WTC11 (cell line): ENCODE measurements around the gene COMMD4. TPM values are rescaled to one million over a fixed set of nuclear protein-coding genes. Genes with fewer than 3 reads are reported as not detected.

Source experiments
- ATAC-seq: fragments of 200-7000 bp; cut with Tn5 transposase; 2 replicates; pipeline ENCODE4 v1.10.0; 2021; ENCODE audit warnings: mild to moderate bottlenecking, moderate library complexity
- CTCF ChIA-PET: fragments of 300-600 bp; sonication (Branson Sonifier 250); formaldehyde crosslinking; loops from one replicate; lab custom pipeline; 2021; ENCODE audit warnings: antibody characterized with exemption; lab: Charles Lee
- POLR2A ChIA-PET: fragments of 350-600 bp; sonication (Branson Sonifier 250); formaldehyde crosslinking; loops from one replicate; lab custom pipeline; 2021; ENCODE audit warnings: antibody characterized with exemption; lab: Charles Lee
- DNase-seq: peaks from one replicate; pipeline ENCODE4 v3.0.0; 2021; ENCODE audit warnings: low spot score
- H3K27ac Mint-ChIP-seq: 2 replicates; pipeline ENCODE4 v1.8.0; 2021; ENCODE audit warnings: mixed read lengths
- H3K27me3 Mint-ChIP-seq: 2 replicates; pipeline ENCODE4 v1.8.0; 2021; ENCODE audit warnings: low read depth, mild to moderate bottlenecking, moderate library complexity, mixed read lengths
- H3K36me3 Mint-ChIP-seq: 2 replicates; pipeline ENCODE4 v1.8.0; 2021; ENCODE audit warnings: mixed read lengths
- H3K4me1 Mint-ChIP-seq: 2 replicates; pipeline ENCODE4 v1.8.0; 2022; ENCODE audit warnings: mixed read lengths
- H3K4me3 Mint-ChIP-seq: 2 replicates; pipeline ENCODE4 v1.8.0; 2021; ENCODE audit warnings: mild to moderate bottlenecking, moderate library complexity, mixed read lengths
- H3K9me3 Mint-ChIP-seq: 2 replicates; pipeline ENCODE4 v1.8.0; 2021; ENCODE audit warnings: mixed read lengths
- CBFB ChIP-seq: sonication (generic); formaldehyde crosslinking; IDR thresholded peaks from 2 replicates; pipeline ENCODE4 v1.8.1; 2022; ENCODE audit warnings: mild to moderate bottlenecking, low read depth, missing genetic modification reagents
- GABPB1 ChIP-seq: sonication (generic); formaldehyde crosslinking; IDR thresholded peaks from 2 replicates; pipeline ENCODE4 v1.8.1; 2023; ENCODE audit warnings: mild to moderate bottlenecking, missing genetic modification reagents
- HMGA2 ChIP-seq: fragments of 250-450 bp; sonication (Bioruptor Pico); IDR thresholded peaks from 2 replicates; pipeline ENCODE4 v1.4.0; 2021; ENCODE audit warnings: mild to moderate bottlenecking, moderate library complexity
- IRF2 ChIP-seq: sonication (generic); formaldehyde crosslinking; IDR thresholded peaks from 2 replicates; pipeline ENCODE4 v1.8.0; 2022; ENCODE audit warnings: low read depth, missing genetic modification reagents, borderline replicate concordance
- MXD4 ChIP-seq: fragments of 250-450 bp; sonication (Bioruptor Pico); IDR thresholded peaks from 2 replicates; pipeline ENCODE4 v1.8.0; 2021; ENCODE audit warnings: mild to moderate bottlenecking, moderate library complexity, borderline replicate concordance
- NFATC4 ChIP-seq: fragments of 250-450 bp; sonication (Bioruptor Pico); IDR thresholded peaks from 2 replicates; pipeline ENCODE4 v1.9.0; 2021; ENCODE audit warnings: mild to moderate bottlenecking
- NFYB ChIP-seq: sonication (generic); formaldehyde crosslinking; conservative IDR thresholded peaks from 2 replicates; pipeline ENCODE4 v1.8.0; 2022; ENCODE audit warnings: low read depth, missing genetic modification reagents
- OVOL2 ChIP-seq: fragments of 250-450 bp; sonication (Bioruptor Pico); IDR thresholded peaks from 2 replicates; pipeline ENCODE4 v1.9.0; 2021; ENCODE audit warnings: mild to moderate bottlenecking, borderline replicate concordance
- SMAD4 ChIP-seq: sonication (generic); formaldehyde crosslinking; IDR thresholded peaks from 2 replicates; pipeline ENCODE4 v1.8.0; 2022; ENCODE audit warnings: mild to moderate bottlenecking, missing genetic modification reagents
- TEAD1 ChIP-seq: sonication (generic); formaldehyde crosslinking; IDR thresholded peaks from 2 replicates; pipeline ENCODE4 v1.8.0; 2022; ENCODE audit warnings: mild to moderate bottlenecking, missing genetic modification reagents
- ZNF263 ChIP-seq: sonication (generic); formaldehyde crosslinking; IDR thresholded peaks from 2 replicates; pipeline ENCODE4 v1.8.1; 2022; ENCODE audit warnings: low read depth, mild to moderate bottlenecking, moderate library complexity, missing genetic modification reagents
- ZNF396 ChIP-seq: fragments of 250-450 bp; sonication (Bioruptor Pico); IDR thresholded peaks from 2 replicates; pipeline ENCODE4 v1.8.0; 2021; ENCODE audit warnings: mild to moderate bottlenecking, moderate library complexity, borderline replicate concordance
- ZNF416 ChIP-seq: fragments of 250-450 bp; sonication (Bioruptor Pico); IDR thresholded peaks from 2 replicates; pipeline ENCODE4 v1.9.0; 2021; ENCODE audit warnings: mild to moderate bottlenecking, inconsistent platforms
- total RNA-seq: library from RNA; stranded (reverse); gene quantifications from 3 replicates; pipeline ENCODE4 v1.2.3, GENCODE V29; 2021
- TF ChIP-seq, protein P1 (sequence below): fragments of 250-450 bp; sonication (Bioruptor Pico); IDR thresholded peaks from 2 replicates; pipeline ENCODE4 v1.8.0; 2021; ENCODE audit warnings: mild to moderate bottlenecking
- TF ChIP-seq, protein P2 (sequence below): fragments of 250-450 bp; sonication (Bioruptor Pico); IDR thresholded peaks from 2 replicates; pipeline ENCODE4 v2.1.2; 2022; ENCODE audit warnings: mild to moderate bottlenecking, moderate library complexity
- TF ChIP-seq, protein P3 (sequence below): fragments of 250-450 bp; sonication (Bioruptor Pico); conservative IDR thresholded peaks from 2 replicates; pipeline ENCODE4 v1.9.0; 2021; ENCODE audit warnings: mild to moderate bottlenecking
- TF ChIP-seq, protein P4 (sequence below): sonication (generic); formaldehyde crosslinking; IDR thresholded peaks from 2 replicates; pipeline ENCODE4 v1.8.1; 2023; ENCODE audit warnings: mild to moderate bottlenecking, missing genetic modification reagents
- TF ChIP-seq, protein P5 (sequence below): sonication (generic); formaldehyde crosslinking; IDR thresholded peaks from 2 replicates; pipeline ENCODE4 v1.8.0; 2022; ENCODE audit warnings: mild to moderate bottlenecking, missing genetic modification reagents
- TF ChIP-seq, protein P6 (sequence below): sonication (generic); formaldehyde crosslinking; IDR thresholded peaks from 2 replicates; pipeline ENCODE4 v1.8.1; 2023; ENCODE audit warnings: mild to moderate bottlenecking, moderate library complexity, missing genetic modification reagents
- TF ChIP-seq, protein P7 (sequence below): fragments of 200-600 bp; IDR thresholded peaks from 2 replicates; pipeline ENCODE4 v1.8.0; 2022; ENCODE audit warnings: antibody characterized with exemption

Gene COMMD4
- total RNA-seq, 1 experiment from 2014 or later: 140 TPM

DNA sequence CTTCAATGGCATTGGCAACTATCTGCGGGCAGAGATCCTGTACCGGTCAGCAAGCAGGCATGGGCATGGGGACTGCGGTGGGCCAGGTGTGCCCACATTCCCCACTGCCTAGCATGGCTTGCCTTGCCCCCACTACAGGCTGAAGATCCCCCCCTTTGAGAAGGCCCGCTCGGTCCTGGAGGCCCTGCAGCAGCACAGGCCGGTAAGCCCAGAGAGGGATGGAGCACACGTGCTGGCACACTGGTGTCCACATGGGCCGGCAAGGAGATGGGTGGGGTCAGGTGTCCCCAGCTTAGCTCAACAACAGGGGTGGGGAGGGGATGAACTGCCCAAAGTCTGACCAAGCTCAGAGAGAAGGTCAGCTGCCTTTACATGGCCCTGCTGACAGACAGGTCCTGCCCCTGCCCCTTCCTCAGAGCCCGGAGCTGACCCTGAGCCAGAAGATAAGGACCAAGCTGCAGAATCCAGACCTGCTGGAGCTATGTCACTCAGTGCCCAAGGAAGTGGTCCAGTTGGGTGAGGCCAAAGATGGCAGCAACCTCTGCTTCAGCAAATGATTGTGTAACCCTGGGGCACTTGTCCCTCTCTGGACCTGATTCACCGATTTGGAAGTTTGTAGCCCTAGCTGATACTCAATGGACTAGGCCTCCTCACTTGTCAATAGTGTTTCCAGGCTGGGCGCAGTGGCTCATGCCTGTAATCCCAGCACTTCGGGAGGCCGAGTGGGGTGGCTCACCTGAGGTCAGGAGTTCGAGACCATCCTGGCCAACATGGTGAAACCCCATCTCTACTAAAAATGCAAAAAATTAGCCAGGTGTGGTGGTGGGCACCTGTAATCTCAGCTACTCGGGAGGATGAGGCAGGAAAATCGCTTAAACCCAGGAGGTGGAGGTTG, 16.6 kb downstream of the COMMD4 start:
- no peaks in the 10 kb centered on the region for H3K9me3 Mint-ChIP-seq
- H3K27ac Mint-ChIP-seq: no peak overlapping the region
- TF ChIP-seq, protein P1, sequence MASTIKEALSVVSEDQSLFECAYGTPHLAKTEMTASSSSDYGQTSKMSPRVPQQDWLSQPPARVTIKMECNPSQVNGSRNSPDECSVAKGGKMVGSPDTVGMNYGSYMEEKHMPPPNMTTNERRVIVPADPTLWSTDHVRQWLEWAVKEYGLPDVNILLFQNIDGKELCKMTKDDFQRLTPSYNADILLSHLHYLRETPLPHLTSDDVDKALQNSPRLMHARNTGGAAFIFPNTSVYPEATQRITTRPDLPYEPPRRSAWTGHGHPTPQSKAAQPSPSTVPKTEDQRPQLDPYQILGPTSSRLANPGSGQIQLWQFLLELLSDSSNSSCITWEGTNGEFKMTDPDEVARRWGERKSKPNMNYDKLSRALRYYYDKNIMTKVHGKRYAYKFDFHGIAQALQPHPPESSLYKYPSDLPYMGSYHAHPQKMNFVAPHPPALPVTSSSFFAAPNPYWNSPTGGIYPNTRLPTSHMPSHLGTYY: no peak
- TF ChIP-seq, protein P2, sequence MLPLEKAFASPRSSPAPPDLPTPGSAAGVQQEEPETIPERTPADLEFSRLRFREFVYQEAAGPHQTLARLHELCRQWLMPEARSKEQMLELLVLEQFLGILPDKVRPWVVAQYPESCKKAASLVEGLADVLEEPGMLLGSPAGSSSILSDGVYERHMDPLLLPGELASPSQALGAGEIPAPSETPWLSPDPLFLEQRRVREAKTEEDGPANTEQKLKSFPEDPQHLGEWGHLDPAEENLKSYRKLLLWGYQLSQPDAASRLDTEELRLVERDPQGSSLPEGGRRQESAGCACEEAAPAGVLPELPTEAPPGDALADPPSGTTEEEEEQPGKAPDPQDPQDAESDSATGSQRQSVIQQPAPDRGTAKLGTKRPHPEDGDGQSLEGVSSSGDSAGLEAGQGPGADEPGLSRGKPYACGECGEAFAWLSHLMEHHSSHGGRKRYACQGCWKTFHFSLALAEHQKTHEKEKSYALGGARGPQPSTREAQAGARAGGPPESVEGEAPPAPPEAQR (CRISPR knock-in tag): no peak
- peak; percentile 28; the same call in 1 of the 2 replicates for TF ChIP-seq SMAD4 (CRISPR knock-in tag)
- TF ChIP-seq, protein P3, sequence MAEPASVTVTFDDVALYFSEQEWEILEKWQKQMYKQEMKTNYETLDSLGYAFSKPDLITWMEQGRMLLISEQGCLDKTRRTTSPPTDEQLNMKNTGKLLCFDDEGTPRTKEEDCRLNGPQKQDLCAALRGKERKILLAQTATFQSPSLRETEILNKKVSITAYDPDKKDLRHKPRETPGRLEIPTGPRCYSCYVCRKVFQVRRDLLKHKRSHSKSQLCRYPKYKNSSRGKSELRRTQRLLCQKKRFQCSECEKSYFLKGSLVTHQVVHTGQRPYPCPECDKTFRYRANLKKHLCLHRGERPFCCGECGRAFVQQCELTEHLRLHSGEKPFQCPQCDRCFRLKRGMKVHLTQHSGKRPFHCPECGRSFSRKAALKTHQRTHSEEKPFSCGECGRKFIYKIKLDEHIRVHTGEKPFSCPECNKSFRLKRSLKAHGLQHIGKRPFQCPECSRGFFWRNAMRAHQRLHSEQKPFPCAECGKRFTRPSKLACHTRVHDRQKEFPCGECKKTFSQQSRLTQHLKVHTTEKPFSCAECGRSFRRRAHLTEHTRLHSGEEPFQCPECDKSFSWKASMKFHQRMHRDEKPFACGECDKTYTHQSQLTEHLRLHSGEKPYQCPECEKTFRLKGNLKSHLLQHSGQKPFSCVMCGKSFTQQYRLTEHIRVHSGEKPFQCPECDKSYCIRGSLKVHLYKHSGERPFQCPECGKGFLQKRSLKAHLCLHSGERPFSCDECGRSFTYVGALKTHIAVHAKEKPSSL: no peak
- no peak for TF ChIP-seq TEAD1
- TF ChIP-seq ZNF416 (CRISPR knock-in tag): no peak
- no peak for TF ChIP-seq GABPB1
- no peak overlapping the region for H3K4me3 Mint-ChIP-seq
- peaks cover 19% of the 10 kb centered on the region for H3K27me3 Mint-ChIP-seq
- POLR2A ChIA-PET: no interaction called here
- peaks cover 5% of the 10 kb centered on the region for H3K4me1 Mint-ChIP-seq
- ATAC-seq (no peak), DNase-seq (no peak)
- CTCF ChIA-PET: interaction anchor here (0.7 to 4.3 kb wide), 2 partner anchors 15 to 23 kb away, joined by 3 to 22 read pairs; partner anchors contain the start of gene MAN2C1
- no peaks in the 10 kb centered on the region for H3K36me3 Mint-ChIP-seq

DNA sequence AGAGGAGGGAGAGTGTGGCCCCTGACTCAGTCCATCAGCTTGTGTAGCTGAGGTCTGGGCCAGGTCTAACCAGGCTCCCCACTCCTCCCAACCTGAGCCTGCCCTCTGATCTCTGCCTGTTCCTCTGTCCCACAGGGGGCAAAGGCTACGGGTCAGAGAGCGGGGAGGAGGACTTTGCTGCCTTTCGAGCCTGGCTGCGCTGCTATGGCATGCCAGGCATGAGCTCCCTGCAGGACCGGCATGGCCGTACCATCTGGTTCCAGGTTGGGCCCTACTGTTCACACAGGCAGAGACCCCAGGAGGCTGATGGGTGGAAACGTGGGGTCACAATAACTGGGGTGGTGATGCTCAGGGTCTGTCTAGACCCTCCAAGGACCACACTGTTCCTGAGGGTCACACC, 17.7 kb downstream of the COMMD4 start:
- TF ChIP-seq, protein P4, sequence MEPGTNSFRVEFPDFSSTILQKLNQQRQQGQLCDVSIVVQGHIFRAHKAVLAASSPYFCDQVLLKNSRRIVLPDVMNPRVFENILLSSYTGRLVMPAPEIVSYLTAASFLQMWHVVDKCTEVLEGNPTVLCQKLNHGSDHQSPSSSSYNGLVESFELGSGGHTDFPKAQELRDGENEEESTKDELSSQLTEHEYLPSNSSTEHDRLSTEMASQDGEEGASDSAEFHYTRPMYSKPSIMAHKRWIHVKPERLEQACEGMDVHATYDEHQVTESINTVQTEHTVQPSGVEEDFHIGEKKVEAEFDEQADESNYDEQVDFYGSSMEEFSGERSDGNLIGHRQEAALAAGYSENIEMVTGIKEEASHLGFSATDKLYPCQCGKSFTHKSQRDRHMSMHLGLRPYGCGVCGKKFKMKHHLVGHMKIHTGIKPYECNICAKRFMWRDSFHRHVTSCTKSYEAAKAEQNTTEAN (CRISPR knock-in tag): no peak
- TF ChIP-seq HMGA2 (CRISPR knock-in tag) (no peak), ZNF263 (CRISPR knock-in tag) (no peak), ZNF396 (CRISPR knock-in tag) (no peak), NFATC4 (CRISPR knock-in tag) (no peak), CBFB (no peak), OVOL2 (no peak), MXD4 (CRISPR knock-in tag) (no peak), NFYB (CRISPR knock-in tag) (no peak), IRF2 (CRISPR knock-in tag) (no peak), GABPB1 (no peak)
- TF ChIP-seq, protein P5, sequence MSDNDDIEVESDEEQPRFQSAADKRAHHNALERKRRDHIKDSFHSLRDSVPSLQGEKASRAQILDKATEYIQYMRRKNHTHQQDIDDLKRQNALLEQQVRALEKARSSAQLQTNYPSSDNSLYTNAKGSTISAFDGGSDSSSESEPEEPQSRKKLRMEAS (CRISPR knock-in tag): no peak
- TF ChIP-seq, protein P6, sequence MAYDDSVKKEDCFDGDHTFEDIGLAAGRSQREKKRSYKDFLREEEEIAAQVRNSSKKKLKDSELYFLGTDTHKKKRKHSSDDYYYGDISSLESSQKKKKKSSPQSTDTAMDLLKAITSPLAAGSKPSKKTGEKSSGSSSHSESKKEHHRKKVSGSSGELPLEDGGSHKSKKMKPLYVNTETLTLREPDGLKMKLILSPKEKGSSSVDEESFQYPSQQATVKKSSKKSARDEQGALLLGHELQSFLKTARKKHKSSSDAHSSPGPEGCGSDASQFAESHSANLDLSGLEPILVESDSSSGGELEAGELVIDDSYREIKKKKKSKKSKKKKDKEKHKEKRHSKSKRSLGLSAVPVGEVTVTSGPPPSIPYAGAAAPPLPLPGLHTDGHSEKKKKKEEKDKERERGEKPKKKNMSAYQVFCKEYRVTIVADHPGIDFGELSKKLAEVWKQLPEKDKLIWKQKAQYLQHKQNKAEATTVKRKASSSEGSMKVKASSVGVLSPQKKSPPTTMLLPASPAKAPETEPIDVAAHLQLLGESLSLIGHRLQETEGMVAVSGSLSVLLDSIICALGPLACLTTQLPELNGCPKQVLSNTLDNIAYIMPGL (CRISPR knock-in tag): no peak
- TF ChIP-seq, protein P7, sequence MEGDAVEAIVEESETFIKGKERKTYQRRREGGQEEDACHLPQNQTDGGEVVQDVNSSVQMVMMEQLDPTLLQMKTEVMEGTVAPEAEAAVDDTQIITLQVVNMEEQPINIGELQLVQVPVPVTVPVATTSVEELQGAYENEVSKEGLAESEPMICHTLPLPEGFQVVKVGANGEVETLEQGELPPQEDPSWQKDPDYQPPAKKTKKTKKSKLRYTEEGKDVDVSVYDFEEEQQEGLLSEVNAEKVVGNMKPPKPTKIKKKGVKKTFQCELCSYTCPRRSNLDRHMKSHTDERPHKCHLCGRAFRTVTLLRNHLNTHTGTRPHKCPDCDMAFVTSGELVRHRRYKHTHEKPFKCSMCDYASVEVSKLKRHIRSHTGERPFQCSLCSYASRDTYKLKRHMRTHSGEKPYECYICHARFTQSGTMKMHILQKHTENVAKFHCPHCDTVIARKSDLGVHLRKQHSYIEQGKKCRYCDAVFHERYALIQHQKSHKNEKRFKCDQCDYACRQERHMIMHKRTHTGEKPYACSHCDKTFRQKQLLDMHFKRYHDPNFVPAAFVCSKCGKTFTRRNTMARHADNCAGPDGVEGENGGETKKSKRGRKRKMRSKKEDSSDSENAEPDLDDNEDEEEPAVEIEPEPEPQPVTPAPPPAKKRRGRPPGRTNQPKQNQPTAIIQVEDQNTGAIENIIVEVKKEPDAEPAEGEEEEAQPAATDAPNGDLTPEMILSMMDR: no peak
- ChIA-PET CTCF (interaction anchor here (0.7 to 4.3 kb wide), 3 partner anchors 9 to 25 kb away, joined by 3 to 22 read pairs (median 3); partner anchors contain the start of gene MAN2C1), POLR2A (interaction anchor here (0.8 to 0.9 kb wide), 2 partner anchors 15 to 17 kb away, joined by 3 read pairs; partner anchors contain the start of gene MAN2C1)
- H3K9me3 Mint-ChIP-seq: no peaks in the 10 kb centered on the region
- no peak overlapping the region for H3K4me3 Mint-ChIP-seq
- ATAC-seq: no peak
- peaks cover 14% of the 10 kb centered on the region for H3K27me3 Mint-ChIP-seq
- peaks cover 5% of the 10 kb centered on the region for H3K4me1 Mint-ChIP-seq
- H3K36me3 Mint-ChIP-seq: peaks cover 4% of the 10 kb centered on the region
- no peak for DNase-seq
- H3K27ac Mint-ChIP-seq: no peak overlapping the region
